ENCODE results near the gene CCDC178.

- TF ChIP-seq RCOR1 (IDR thresholded peaks at IDR 0.05; ENCODE audit: insufficient replicate concordance, low read length) (no peak), CTCF (conservative IDR thresholded peaks at IDR 0.05; ENCODE audit: low read depth, low read length) (no peak), POLR2A (IDR thresholded peaks at IDR 0.05; ENCODE audit: low read depth, low read length) (no peak), RFX5 (IDR thresholded peaks at IDR 0.05; ENCODE audit: low read depth, low read length) (no peak), MAZ (IDR thresholded peaks at IDR 0.05; ENCODE audit: borderline replicate concordance, low read depth, low read length) (no peak), SMC3 (IDR thresholded peaks at IDR 0.05; ENCODE audit: low read depth, low read length) (no peak), BHLHE40 (IDR thresholded peaks at IDR 0.05; ENCODE audit: low read depth, low read length) (no peak), MXI1 (IDR thresholded peaks at IDR 0.05; ENCODE audit: borderline replicate concordance, low read depth, low read length) (no peak), CEBPB (IDR thresholded peaks at IDR 0.05; ENCODE audit: low read depth, low read length) (no peak)
Observed at GRCh38 chr18:32998921-32999320, 441.6 kb downstream of the CCDC178 start.
